HepG2 (cell line): ENCODE data around the gene TLE5. TPM values are rescaled to one million over a fixed set of nuclear protein-coding genes. Genes with fewer than 3 reads are reported as not detected.

Source experiments
- FOXA3 ChIP-seq: IDR thresholded peaks from 2 replicates; pipeline ENCODE4 v1.6.1; 2016; ENCODE audit warnings: missing genetic modification reagents, missing compliant biosample characterization
- HINFP ChIP-seq: sonication (generic); formaldehyde crosslinking; IDR thresholded peaks from 2 replicates; pipeline ENCODE4 v1.4.0; 2020; ENCODE audit warnings: low read depth, mild to moderate bottlenecking, missing genetic modification reagents
- IRF9 ChIP-seq: sonication (generic); formaldehyde crosslinking; IDR thresholded peaks from 2 replicates; pipeline ENCODE4 v1.8.0; 2022; ENCODE audit warnings: missing genetic modification reagents, mild to moderate bottlenecking, borderline replicate concordance
- JDP2 ChIP-seq: sonication (generic); formaldehyde crosslinking; IDR thresholded peaks from 2 replicates; pipeline ENCODE4 v1.8.1; 2022; ENCODE audit warnings: missing genetic modification reagents, borderline replicate concordance
- LRRFIP1 ChIP-seq: sonication (generic); formaldehyde crosslinking; conservative IDR thresholded peaks from 2 replicates; pipeline ENCODE4 v1.4.0; 2020; ENCODE audit warnings: missing genetic modification reagents
- NFIC ChIP-seq: IDR thresholded peaks from 2 replicates; pipeline ENCODE4 v1.6.1; 2012; ENCODE audit warnings: mild to moderate bottlenecking, low read length, inconsistent platforms
- PATZ1 ChIP-seq: sonication (generic); formaldehyde crosslinking; IDR thresholded peaks from 2 replicates; pipeline ENCODE4 v1.4.0; 2020; ENCODE audit warnings: missing genetic modification reagents
- SUZ12 ChIP-seq: fragments of 150-350 bp; IDR thresholded peaks from 2 replicates; pipeline ENCODE4 v1.6.1; 2014; ENCODE audit warnings: low read depth, low read length
- ZBTB33 ChIP-seq: sonication (generic); formaldehyde crosslinking; IDR thresholded peaks from 2 replicates; pipeline ENCODE4 v1.4.0; 2020; ENCODE audit warnings: missing genetic modification reagents
- polyA plus RNA-seq, 8 experiments: library from polyadenylated mRNA; depleted of rRNA in 3 of 8; stranded (reverse) in 7 of 8; unstranded in 1 of 8; fragments of >200 nt; fragmentation: Illumina TruSeq in 4 of 8; extraction: Trizol in 4 of 8; gene quantifications; 2 replicates each; pipeline versions ENCODE4 v1.2.1 to v1.2.3, GENCODE V29; 2011 to 2016; ENCODE audit warnings: low read depth in 4 of 8, missing spikeins in 1 of 8, mixed read lengths in 1 of 8; ENCODE audit not compliant: insufficient read depth in 1 of 8
- total RNA-seq, 5 experiments: library from RNA; depleted of rRNA; stranded (reverse); fragments of >200 nt; fragmentation: Illumina TruSeq; extraction: Trizol; gene quantifications; 2 replicates each; pipeline ENCODE4 v1.2.3, GENCODE V29; 2016; ENCODE audit warnings: low read depth in 1 of 5

Gene TLE5
- total and polyA plus RNA-seq, 2 of the 13 experiments (the other 11 are each of a cell fraction or from before 2014, with no cell fraction given) = 62.8 to 189 TPM

DNA sequence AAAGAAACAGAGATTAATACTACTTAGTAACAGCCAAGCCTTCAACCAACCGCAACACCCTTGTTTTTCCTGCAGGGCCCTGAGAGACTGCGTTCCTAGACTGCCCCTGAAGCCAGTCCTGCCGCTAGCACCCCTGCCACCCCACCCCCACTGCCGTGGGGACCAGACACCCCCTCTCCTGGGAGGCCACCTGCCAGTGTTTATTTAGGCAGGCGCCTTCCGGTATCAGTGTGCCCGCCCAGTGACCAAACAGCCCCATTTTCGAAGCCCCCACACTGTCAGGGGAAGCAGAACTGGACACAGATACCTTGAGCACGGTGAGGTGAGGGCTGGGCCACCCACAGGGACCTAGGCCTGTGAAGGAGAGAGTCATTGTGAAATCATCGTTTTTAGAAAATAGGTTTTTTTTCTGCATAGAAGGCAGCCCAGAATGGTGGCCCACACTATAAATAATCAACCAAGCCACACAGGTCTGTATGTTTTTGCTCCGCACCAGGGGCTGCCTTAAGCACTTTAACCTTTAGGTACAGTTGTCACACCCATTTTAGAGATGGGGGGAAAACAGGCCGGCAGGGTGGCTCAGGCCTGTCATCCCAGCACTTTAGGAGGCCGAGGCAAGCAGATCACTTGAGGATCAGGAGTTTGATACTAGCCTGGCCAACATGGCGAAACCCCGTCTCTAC is 3.5 kb upstream of the TLE5 start (continued):
- TF ChIP-seq NFIC (no peak), JDP2 (CRISPR knock-in tag) (no peak; the same call in 1 of the 2 replicates), FOXA3 (CRISPR knock-in tag) (peak; percentile 88), HINFP (CRISPR knock-in tag) (peak; percentile 70; the same call in 1 of the 2 replicates), PATZ1 (CRISPR knock-in tag) (peak; percentile 99), IRF9 (CRISPR knock-in tag) (0 out of 2 replicates have a peak, but pooled peaks have one; percentile 24), LRRFIP1 (no peak), ZBTB33 (CRISPR knock-in tag) (peak; percentile 68; the same call in 1 of the 2 replicates), SUZ12 (no peak)
- TF ChIP-seq, all 625 proteins: peak for 223
